Measurements from ENCODE around the gene KLHL2.

DNA sequence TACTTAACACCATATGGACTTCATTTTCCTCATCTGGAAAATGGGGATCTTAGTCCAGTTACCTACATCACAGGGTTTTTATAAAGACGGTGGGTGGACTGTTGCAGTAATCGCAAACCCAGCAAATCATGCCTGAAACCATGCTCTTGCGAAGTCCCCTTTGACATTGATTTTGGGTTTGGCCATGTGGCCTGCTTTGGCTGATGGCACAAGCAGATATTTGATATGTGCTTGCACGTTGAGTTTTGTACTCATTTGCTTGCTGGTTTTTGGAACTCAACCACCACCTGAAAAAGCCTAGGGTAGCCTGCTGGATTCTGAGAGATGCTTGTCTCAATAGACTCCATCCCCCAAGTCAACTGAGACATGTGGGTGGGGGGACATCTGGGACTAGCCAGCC is 14.4 kb upstream of the KLHL2 start:
- TF ChIP-seq POLR2AphosphoS5 (IDR thresholded peaks at IDR 0.05) = no peak
- TF ChIP-seq, protein P1, sequence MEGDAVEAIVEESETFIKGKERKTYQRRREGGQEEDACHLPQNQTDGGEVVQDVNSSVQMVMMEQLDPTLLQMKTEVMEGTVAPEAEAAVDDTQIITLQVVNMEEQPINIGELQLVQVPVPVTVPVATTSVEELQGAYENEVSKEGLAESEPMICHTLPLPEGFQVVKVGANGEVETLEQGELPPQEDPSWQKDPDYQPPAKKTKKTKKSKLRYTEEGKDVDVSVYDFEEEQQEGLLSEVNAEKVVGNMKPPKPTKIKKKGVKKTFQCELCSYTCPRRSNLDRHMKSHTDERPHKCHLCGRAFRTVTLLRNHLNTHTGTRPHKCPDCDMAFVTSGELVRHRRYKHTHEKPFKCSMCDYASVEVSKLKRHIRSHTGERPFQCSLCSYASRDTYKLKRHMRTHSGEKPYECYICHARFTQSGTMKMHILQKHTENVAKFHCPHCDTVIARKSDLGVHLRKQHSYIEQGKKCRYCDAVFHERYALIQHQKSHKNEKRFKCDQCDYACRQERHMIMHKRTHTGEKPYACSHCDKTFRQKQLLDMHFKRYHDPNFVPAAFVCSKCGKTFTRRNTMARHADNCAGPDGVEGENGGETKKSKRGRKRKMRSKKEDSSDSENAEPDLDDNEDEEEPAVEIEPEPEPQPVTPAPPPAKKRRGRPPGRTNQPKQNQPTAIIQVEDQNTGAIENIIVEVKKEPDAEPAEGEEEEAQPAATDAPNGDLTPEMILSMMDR (IDR thresholded peaks at IDR 0.05) = no peak
